ENCODE results near the gene MRGPRD. TPM values are rescaled to one million over a fixed set of nuclear protein-coding genes. Genes with fewer than 3 reads are reported as not detected.

MRGPRD gene
- total and polyA plus RNA-seq, 11 donors = not detected

- peak overlapping the region in 1 of 12 donors; percentile 85 for H3K27ac ChIP-seq
- H3K27me3 ChIP-seq = no peaks in the 10 kb centered on the region
- WGBS, 4 donors = 93 to 96% (median 94%) methylated on average over 21 to 29 of the region's 29 CpGs
- intact Hi-C loops (cut with DNase I) = loop anchor here in 1 of 10 donors (10.0 kb wide), 1 partner anchor 148 kb away; no protein-coding TSS in a partner anchor
- ATAC-seq (no peak), DNase-seq (peak in 1 of 5 donors; percentile 49)
- peaks cover 0 to 83% (median 70%) of the 10 kb centered on the region in 9 donors for H3K36me3 ChIP-seq
- no peak overlapping the region for H3K4me3 ChIP-seq
- H3K4me1 ChIP-seq = no peaks in the 10 kb centered on the region
- TF ChIP-seq CTCF (IDR thresholded peaks at IDR 0.05) (no peak), POLR2A (IDR thresholded peaks at IDR 0.05) (no peak)
- no peaks in the 10 kb centered on the region for H3K9me3 ChIP-seq
Measured at GRCh38 chr11:68936676-68937620, 43.8 kb downstream of the MRGPRD start.

DNA sequence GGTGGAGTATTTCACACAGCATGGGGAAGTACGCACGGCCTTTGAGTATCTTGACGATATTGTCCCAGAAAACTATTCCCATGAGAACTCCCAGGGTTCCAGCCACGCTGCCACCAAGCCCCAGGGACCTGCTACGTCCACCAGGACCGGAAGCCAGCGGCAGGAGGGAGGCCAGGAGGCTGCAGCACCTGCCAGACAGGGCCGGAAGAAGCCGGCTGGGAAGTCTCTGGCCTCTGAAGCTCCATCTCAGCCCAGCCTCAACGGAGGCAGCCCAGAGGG is 44.5 kb downstream of the MRGPRD start:
- Histone ChIP-seq H3K4me3 (no peak overlapping the region), H3K36me3 (peaks cover 0 to 83% (median 73%) of the 10 kb centered on the region in 9 donors), H3K4me1 (no peaks in the 10 kb centered on the region), H3K27me3 (no peaks in the 10 kb centered on the region), H3K9me3 (no peaks in the 10 kb centered on the region), H3K27ac (peak overlapping the region in 1 of 12 donors; percentile 85)
- intact Hi-C loops (cut with DNase I) = loop anchor here in 1 of 10 donors (10.0 kb wide), 1 partner anchor 149 kb away; no protein-coding TSS in a partner anchor
- no peak for TF ChIP-seq CTCF (IDR thresholded peaks at IDR 0.05)
- TF ChIP-seq POLR2A (IDR thresholded peaks at IDR 0.05) = no peak
- 91 to 96% (median 92%) methylated on average over 3 to 10 of the region's 10 CpGs for WGBS, 4 donors
- DNase-seq (no peak), ATAC-seq (no peak)

DNA sequence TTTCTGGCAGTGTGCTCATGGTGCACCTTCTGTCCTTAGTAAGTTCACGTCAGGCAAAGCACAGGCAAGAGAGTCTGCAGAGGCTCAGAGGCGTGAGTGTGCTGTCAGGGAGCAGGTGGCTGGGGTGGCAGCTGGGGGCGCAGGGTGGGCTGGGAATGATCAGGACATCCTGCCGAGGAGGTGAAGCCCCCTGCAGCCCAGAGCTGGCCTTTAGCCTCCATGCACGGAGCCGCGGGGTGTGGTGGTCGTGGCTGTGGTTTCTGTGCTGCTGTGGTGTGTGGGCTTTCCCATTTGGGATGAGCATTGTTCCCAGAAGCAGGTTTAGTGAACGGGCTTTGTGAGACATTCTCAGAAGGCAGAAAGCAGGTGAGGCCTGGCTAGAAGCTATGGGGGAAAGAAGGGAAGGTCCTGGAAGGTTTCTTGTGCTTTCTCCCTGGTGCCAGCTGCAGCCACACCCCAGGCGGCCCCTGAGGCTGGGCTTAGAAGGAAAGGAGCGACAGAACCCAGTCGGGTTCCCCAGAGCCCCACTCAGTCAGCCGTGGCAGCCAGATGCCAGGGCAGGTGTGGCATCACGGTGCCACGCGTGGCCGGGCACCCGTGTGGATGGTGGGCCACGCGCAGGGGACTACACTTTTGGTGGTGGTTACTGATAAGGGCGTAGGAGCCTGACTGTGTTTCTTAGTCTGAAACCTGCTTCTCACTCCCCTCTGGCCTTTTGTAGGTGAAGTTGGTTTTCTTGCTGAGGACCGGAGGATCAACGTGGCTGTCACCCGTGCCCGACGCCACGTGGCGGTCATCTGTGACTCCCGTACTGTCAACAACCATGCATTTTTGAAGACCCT is 45.0 kb downstream of the MRGPRD start:
- 92 to 97% (median 95%) methylated on average over 21 to 29 of the region's 29 CpGs for WGBS, 4 donors
- Histone ChIP-seq H3K27me3 (no peaks in the 10 kb centered on the region), H3K36me3 (peaks cover 0 to 84% (median 79%) of the 10 kb centered on the region in 9 donors), H3K9me3 (no peaks in the 10 kb centered on the region), H3K4me3 (no peak overlapping the region), H3K4me1 (no peaks in the 10 kb centered on the region), H3K27ac (peak overlapping the region in 1 of 12 donors; percentile 85)
- DNase-seq (peak in 1 of 5 donors; percentile 38), ATAC-seq (no peak)
- no peak for TF ChIP-seq POLR2A (IDR thresholded peaks at IDR 0.05)
- no peak for TF ChIP-seq CTCF (IDR thresholded peaks at IDR 0.05)
- intact Hi-C loops (cut with DNase I) = loop anchor here in 1 of 10 donors (10.0 kb wide), 1 partner anchor 149 kb away; no protein-coding TSS in a partner anchor
